ENCODE results near the gene RHOA.
"Not testable (repeated sequence)": the region's sequence is repeated elsewhere in the genome, so short reads cannot be mapped to it uniquely, and the experiment has no call there.

The RHOA gene

DNA sequence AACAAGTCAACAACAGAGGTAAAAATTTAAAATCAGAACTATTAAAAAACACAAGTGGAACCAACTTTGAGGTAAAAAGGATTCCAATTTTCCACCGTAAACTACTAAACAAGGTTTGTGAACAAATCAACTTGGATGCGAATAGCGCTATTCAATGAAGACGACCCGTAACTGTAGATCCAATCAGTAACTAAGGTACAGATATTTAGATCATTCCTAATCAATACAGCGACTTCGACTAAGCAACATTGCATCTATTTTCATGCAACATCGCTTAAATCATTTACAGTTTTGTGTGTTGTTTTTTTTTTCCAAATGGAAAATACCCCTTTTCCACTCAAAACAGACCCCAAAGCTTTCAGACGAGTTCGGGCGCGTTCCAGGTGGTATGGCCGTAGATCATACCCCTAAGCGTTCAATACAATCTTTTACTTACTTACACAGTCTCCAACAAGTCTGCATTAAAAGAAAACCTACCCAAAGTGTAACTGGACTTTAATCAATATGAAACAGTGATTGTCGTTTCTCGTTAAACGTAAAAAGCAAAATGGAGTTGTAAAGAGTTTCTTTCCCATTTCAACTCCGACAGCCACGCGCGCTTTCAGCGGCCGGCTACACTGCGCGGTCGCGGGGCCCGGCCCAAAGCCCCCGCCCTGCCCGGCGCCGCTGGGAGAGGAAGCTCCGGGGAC, 786 bp downstream of the RHOA start:
- no peak for DNase-seq

DNA sequence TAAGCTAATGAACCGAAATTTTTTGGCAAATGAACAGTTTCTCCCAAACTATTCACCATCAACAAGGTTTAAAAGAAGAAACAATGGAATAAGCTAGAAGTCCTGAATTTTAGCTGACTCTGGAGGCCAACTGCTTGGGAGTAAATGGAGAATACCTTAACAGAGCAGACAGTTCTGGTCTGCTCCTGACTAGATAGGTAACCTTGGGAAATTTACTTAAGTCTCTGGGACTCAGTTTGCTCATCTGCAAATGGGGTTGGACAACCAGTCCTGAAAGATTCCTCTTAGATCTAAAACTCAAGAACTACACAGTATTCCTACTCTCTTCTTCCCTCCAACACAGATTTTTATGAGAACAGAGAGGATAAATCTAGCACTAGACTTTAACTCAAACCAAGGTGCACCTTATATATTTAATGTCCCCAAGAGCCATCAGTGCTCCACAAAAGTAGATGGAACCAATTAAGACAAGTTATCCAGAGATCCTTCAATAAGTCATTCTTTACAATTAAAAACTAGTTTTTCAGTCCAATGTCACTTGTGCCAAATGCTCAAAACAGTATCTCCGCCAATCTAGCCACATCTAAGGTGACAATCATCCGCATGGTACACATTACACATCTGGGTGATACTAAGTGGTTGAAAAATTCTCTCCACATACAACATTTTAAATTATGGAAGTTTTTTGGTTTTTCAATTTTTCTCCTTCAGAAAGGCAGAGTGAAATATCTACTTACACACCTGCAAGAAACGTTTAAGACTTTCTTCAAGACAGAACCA, 1.5 kb downstream of the RHOA start:
- DNase-seq = no peak

DNA sequence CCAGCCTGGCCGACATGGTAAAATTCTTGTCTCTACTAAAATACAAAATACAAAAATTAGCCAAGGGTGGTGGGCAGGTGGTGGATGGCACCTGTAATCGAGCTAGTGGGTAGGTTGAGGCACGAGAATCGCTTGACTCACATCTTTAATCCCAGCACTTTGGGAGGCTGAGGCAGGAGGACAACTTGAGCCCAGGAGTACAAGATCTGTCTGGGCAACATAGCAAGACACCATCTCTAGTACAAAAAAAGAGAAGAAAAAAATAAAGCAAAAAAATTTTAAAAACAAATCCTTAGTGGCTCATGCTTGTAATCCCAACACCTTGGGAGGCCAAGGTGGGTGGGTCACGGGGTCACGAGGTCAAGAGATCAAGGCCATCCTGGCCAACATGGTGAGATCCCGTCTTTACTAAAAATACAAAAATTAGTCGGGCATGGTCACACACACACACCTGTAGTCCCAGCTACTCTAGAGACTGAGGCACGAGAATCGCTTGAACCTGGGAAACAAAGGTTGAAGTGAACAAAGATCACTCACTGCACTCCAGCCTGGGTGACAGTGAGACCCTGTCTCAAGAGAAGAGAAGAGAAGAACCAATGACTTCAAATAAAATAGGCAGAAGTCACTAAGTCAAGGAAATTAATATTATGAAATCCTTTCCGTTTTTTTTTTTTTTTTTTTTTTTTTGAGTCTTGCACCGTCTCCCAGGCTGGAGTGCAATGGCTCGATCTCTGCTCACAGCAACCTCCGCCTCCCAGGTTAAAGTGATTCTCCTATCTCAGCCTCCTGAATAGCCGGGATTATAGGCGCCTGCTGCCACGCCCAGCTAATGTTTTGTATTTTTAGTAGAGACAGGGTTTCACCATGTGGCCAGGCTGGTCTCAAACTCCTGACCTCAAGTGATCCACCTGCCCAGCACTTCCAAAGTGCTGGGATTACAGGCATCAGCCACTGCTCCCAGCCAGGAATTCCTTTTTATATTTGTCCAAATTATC, 4.9 kb downstream of the RHOA start:
- DNase-seq = no peak

DNA sequence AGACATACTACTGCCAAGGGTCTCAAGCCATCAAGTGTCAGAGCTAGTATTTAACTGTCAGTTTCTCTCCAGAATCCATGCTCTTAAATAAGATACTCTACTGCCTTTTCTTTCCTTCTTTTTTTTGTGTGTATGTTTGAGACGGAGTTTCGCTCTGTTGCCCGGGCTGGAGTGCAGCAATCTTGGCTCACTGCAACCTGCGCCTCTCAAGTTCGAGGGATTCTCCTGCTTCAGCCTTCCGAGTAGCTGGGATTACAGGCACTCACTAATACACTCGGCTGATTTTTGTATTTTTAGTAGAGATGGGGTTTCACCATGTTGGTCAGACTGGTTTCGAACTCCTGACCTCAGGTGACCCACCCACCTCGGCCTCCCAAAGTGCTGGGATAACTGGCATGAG, 6.2 kb downstream of the RHOA start:
- not testable (repeated sequence) for DNase-seq

DNA sequence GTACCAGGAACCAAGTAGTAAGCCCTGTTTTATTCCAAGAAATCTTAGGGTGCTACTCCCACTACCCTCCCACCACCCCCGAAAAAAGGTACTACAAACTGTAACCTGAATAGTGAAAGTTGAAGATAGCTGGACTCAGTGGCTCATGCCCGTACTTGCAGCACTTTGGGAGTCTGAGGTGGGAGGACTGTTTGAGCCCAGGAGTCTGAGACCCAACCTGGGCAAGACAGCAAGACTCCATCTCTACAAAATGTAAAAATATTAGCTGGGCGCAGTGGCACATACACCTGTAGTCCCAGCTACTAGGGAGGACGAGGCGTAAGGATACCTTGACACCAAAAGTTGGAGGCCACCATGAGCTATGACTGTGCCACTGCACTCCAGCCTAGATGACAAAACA, 7.9 kb downstream of the RHOA start:
- no peak for DNase-seq

DNA sequence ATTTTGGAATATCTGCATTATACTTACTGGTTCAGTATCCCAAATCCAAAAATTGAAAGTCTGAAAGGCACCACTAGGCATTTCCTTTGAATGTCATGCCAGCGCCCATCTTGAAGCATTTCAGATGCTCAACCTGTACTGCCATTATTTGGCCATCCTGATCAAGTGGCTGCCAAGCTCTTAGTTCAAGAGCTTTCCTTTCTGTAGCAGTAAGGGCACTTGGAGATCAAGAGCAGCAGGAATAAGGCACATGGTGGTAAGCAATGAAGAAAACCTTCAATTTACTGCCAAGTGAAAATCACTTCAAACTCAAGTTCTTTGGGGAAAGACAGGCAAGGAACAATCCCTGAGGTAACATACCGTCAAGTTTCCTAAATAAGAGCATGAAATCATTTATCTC, 10.0 kb downstream of the RHOA start:
- DNase-seq = no peak

DNA sequence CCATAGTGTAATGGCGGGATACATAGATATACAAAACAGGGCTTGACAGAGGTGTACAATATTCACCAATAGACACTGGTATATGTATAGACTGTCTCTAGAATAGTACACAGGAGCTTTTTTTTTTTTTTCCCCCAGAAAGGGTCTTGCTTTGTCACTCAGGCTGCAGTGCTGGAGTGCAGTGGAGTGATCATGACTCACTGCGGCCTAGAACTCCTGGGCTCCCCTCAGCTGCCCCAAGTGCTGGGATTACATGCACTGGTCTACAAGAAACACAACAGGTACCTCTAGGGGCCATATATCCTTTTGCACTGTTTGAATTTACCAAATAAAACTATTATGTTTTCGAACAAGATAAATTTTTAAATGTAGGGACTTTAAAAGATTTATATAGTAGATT, 12.3 kb downstream of the RHOA start:
- DNase-seq = no peak

DNA sequence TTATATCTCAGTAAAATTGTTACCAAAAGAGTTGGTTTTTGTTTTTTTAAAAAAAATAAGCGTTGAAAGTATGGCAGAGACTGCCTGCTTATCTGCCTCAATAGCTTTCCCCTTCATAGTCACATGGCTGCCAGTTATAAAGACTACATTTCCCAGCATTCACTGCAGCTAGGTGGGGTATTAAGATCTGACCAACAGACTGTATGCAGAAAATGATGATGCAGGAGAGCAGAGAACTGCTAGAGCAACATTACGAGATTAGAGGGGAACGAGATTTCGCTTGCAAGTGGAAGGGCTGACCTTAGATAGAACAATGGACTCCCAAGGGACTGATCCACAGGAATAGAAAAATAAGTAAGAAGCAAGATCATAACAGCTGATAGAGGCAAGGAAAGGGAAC, 14.3 kb downstream of the RHOA start:
- DNase-seq = no peak

DNA sequence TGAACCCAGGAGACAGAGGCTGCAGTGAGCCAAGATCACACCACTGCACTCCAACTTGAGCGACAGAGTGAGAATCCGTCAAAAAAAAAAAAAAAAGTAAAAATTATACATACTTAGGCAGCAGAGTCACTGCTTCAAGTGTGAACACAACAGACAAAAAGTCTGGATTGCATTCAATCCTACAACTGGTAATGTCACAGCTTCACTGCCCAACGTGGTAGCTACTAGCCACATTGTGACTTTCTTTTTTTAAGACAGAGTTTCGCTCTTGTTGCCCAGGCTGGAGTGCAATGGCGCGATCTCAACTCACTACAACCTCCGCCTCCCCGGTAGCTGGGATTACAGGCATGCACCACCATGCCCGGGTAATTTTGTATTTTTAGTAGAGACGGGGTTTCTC, 20.5 kb downstream of the RHOA start:
- DNase-seq = not testable (repeated sequence)

DNA sequence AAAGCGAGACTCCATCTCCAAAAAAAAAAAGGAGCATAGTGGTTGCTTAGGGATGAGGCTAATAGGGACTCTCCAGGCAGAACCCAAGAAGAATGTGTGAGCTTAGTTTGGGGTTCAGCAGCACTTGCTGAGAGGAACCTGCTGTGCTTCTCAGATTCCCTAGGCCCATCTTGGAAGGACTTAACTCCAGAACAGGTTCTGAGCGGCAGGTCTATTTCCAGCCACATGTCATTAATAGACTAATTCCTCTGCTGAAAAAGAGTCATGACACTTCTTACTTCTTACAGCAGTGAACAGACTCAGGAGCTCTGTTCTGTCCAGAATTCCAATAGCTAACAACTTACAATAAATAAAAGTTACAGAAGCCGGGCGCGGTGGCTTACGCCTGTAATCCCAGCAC, 22.5 kb downstream of the RHOA start:
- no peak for DNase-seq

DNA sequence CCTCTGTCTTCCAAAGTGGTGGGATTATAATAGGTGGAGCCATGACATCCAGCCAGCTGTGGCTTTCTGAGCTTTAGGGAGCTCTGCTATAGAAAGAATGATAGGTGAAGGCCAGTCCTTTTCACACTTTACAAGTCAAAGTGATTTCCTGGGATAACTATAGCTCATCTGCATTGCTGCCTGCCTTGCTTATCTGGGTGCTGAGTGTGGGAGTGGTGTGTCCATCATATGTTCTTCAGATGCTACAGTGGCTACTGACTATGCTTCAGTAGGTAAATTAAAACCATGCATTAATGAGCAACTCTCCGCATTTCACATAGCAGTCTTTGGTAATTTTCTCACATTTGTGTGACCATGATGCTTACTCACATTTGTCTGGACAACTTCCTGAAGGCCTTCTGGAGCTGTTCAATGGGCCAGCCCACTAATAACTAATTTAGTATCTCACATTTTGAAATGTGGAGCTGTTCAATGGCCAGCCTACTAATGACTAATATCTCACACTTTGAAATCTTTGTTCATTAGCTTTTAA, 23.4 kb downstream of the RHOA start:
- DNase-seq = no peak

DNA sequence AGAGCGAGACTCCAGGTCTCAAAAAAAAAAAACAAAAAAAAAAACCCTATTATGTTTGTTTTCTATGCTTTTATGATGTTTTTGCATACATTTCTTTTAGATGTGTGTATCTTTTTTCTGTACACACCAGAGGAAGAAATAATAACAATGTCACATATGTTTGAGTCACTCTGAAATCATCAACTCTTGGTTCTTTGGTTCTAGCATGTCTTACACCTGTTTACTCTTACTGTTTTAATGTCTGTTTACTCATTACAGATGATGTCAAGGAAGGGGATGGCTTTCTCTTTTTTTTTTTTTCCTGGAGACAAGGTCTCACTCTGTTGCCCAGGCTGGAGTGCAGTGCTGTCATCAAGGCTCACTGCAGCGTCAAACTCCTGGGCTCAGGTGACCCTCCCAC, 24.1 kb downstream of the RHOA start:
- DNase-seq = no peak

DNA sequence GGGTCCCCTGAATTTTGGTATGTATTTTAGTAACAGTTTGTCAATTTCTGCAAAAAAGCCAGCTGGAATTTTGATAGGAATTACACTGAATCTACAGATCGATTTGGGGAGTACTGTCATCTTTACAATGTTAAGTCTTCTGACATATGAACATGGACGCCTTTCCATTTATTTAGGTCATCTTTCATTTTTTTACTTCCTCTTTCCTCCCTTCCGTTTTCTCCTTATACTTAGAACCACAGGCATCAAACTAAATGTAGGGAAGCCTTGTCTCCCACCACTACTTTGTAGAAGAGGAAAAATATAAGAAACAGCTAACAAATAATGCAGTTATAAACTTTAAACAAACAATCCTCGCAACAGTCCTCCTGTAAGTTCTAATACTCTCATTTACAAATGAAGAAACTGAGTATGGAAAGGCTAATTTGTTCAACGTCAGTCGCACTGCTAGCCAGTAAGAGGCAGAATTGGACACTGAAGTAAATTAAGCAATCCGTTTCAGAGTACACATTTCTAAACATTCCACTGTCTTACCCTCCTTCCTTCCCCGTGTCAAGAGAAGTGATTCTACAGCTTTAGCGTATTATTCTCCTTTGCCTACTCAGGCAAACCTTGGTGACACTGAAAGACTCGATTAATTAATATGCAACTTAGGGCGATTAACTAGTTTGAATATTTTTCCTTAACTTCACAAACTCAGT, 25.6 kb downstream of the RHOA start:
- no peak for DNase-seq

DNA sequence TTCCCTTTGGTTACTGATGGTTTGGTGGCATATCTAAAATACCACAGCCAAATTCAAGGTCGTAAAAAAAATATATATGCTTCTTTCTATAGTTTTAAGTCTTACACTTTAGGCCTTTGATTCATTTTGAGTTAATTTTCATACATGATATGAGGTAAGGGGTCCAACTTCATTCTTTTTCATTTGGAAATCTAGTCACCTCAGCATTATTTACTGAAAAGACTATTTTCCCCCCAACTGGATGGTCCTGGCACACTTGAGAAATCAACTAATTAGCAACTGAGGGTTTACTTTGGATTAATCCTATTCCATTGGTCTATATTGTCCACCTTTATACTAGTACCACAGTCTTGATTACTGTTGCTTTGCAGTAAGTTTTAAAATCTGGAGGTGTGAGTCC, 26.2 kb downstream of the RHOA start:
- DNase-seq = no peak

DNA sequence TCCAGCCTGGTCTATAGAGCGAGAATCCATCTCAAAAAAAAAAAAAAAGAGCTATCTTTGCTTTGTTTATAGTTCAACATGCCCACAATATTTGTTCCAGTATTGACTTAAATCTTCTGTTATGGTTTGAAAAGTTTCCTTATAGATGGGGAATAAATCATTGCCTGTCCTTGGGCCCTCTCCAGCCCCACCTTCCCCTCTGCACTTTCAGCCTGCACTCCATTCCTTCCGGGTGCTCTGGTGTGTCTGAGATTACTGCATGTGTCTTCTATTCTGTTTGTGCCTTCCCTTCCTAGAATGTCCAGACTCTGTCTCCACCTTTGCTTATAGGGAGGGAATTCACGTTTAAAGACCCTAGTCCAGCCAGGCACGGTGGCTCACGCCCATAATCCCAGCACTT, 28.4 kb downstream of the RHOA start:
- DNase-seq = no peak

DNA sequence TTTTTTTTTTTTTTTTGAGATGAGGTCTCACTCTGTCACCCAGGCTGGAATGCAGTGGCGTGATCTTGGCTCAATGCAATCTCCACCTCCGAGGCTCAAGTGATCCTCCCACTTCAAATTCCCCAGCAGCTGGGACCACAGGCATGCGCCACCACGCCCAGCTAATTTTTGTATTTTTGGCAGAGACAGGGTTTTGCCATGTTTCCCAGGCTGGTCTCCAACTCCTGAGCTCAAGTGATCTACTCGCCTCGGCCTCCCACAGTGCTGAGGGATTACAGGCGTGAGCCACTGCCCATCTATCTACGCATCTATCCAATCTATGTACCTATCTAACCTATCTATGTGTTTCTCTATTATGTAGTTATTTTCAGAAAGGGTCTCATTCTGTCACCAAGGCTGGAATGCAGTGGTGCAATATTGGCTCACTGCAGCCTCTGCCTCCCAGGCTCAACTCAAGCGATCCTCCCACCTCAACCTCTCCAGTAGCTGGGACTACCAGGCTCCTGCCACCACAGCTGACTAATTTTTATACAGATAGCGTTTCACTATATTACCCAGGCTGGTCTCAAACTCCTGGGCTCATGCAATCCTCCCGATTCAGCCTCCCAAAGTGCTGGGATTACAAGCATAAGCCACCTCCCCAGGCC, 33.4 kb downstream of the RHOA start:
- DNase-seq = no peak

DNA sequence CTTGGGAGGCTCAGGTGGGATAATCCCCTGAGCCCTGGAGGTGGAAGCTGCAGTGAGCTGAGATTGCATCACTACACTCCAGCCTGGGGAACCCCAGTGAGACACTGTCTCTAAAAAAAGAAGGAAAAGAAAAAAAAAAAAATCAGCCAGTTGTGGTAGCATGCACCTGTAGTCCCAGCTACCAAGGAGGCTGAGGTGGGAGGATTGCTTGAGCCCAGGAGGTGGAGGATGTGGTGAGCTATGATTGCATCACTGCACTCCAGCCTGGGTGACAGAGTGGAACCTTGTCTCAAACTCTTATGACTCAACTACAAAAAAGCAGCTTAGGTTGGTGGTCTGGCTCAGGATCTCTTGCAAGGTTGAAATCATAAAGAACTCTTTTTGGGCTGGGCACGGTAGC, 34.3 kb downstream of the RHOA start:
- DNase-seq = no peak

DNA sequence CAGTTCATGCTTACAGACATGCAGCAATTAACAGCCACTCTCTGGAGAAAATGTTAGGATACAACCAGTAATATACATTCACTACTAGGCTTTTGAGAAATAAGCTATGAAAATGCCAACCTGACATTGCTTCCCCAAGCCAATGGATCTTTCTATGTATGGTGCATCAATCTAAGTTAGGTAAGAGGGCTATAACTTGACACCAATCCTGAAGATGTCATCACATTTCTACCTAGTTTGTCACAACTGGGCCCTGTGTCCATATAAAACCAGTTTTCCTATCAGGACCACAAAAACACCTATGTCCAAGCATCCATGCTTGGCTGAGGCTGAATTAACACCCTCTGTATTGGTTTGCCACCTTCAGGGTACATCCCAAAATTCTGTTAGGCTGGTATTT, 39.8 kb downstream of the RHOA start:
- no peak for DNase-seq

DNA sequence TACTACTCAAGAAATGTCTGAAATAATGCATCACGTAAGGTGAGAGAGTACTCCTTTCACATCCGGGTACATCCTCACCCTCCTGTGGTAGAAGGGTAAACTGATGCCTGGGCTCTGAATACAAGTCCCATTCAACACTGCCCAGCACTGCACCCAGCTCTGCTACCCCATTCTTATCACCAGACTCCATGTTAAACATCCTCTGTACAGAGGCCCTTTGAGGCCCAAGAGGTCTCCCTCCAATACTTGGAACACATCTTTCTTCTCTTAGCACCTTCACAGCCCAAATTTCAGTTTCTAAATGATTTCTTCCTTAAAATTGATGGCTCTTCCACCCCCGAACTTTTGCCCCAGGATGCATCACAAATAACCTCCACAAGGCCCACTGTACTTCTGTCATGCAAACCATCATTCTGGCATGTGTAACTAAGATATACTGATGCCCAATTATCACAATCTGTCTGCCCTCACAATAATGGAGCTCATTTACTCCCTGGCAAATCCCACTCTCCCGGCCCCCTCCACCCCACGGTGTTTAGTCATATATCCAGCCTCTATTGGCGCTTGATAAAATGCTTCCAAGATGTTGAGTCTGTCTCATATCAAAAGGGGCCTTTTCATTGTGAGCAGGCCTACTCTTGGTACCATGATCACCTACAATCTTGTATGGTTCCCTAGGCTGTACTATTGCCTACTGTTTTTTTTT, 41.0 kb downstream of the RHOA start:
- no peak for DNase-seq

DNA sequence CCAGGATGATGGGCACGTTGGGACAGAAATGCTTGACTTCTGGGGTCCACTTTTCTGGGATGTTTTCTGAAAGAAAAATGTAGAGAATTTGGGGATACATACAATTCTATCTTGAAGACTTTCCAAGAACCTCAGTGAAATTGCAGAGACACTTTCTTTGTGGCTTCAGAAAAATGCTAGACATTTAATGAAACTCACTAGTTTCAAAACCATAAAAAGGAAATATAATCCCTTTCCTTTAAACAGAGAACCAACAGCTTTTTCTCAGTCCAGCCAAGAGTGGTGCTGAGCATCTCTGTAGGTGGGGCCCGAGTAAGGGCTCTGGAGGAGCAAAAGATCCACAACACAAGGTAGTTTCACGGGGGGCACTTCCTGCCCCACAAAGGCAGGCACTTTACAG, 49.2 kb downstream of the RHOA start:
- DNase-seq = no peak

DNA sequence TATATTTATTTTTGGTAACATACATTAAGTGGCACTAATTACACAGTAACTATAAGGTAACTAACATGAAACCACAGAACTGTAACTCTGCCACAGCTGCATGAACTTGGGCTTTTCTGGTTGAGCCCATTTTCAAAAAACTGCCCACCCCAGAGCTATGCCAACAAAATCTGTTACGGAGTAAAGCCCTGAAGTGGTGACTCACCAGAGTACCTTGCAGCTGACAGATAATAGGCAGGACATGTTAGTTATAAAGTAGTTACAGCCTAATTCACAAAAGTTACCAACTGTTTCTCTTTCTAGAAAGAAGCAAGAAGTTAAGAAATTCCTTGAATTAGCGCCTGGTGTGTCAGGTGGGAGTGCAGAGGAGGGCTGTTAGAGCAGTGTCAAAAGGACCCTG, 52.2 kb downstream of the RHOA start:
- DNase-seq = no peak

DNA sequence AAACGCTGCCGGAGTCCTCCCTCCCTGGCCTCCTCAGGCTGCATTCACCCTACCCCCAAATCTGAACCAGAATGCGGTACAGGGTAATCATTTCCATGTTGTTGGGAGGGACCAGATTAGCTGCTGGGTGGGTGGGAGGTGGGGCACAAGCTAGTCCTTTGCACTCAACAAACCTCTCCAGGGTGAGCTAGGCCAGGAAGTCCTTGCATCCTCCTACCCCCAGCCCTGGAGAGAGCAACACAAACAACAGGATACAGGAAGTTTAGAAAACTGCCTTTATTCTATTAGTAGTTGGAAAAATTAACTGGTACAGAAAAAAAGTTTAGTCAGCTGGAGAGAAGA, 52.9 kb downstream of the RHOA start:
- DNase-seq = no peak
